CD14-positive monocyte (primary cell): ENCODE data around the gene COPB1. TPM values are rescaled to one million over a fixed set of nuclear protein-coding genes. Genes with fewer than 3 reads are reported as not detected.

Experiments used
- DNase-seq, 3 donors: peaks; one replicate each; pipeline ENCODE4 v3.0.0-alpha.2; 2011 to 2022
- H2AFZ ChIP-seq: 2 replicates; pipeline ENCODE4 v1.6.0; 2012; ENCODE audit warnings: mild to moderate bottlenecking, low read depth, low read length, inconsistent platforms; ENCODE audit not compliant: insufficient read depth, poor library complexity, severe bottlenecking
- H3K27ac ChIP-seq, 2 donors: 1 replicate in 1 of 2; 2 replicates in 1 of 2; pipeline ENCODE4 v1.5.1; 2012 to 2013; ENCODE audit warnings: low read length in 2 of 2, control low read depth in 1 of 2, inconsistent platforms in 1 of 2, low read depth in 1 of 2, mild to moderate bottlenecking in 1 of 2
- H3K27me3 ChIP-seq, 2 donors: one replicate each; pipeline versions ENCODE4 v1.6.0 to v1.6.1; 2011 to 2013; ENCODE audit warnings: low read length in 2 of 2; ENCODE audit not compliant: control insufficient read depth in 2 of 2, insufficient read depth in 2 of 2
- H3K36me3 ChIP-seq, 2 donors: replicated peaks in 1 of 2; 1 replicate in 1 of 2; 2 replicates in 1 of 2; pipeline versions ENCODE4 v1.5.1 to v1.6.1; 2012 to 2013; ENCODE audit warnings: low read length in 2 of 2, control low read depth in 1 of 2, inconsistent platforms in 1 of 2, mild to moderate bottlenecking in 1 of 2; ENCODE audit not compliant: insufficient read depth in 2 of 2, control insufficient read depth in 1 of 2
- H3K4me1 ChIP-seq, 2 donors: 1 replicate in 1 of 2; 2 replicates in 1 of 2; pipeline versions ENCODE4 v1.5.1 to v1.6.1; 2012 to 2013; ENCODE audit warnings: low read length in 2 of 2, control low read depth in 1 of 2, inconsistent platforms in 1 of 2, mild to moderate bottlenecking in 1 of 2, moderate library complexity in 1 of 2; ENCODE audit not compliant: insufficient read depth in 2 of 2, control insufficient read depth in 1 of 2
- H3K4me2 ChIP-seq: replicated peaks from 2 replicates; pipeline ENCODE3; 2012; ENCODE audit warnings: low read length, moderate library complexity, mild to moderate bottlenecking; ENCODE audit not compliant: poor library complexity, severe bottlenecking; ENCODE audit errors: extremely low read depth
- H3K4me3 ChIP-seq, 3 experiments: fragments of 200-600 bp in 1 of 3; sonication (generic) in 1 of 3; replicated peaks in 1 of 3; 1 replicate in 2 of 3; 2 replicates in 1 of 3; pipeline ENCODE4 v1.5.1; 2011 to 2013; ENCODE audit warnings: low read length in 3 of 3, mild to moderate bottlenecking in 3 of 3, control low read depth in 2 of 3, low read depth in 2 of 3, inconsistent platforms in 1 of 3, moderate library complexity in 1 of 3
- H3K79me2 ChIP-seq: 2 replicates; pipeline ENCODE4 v1.6.0; 2012; ENCODE audit warnings: mild to moderate bottlenecking, control low read depth, inconsistent platforms, low read length, moderate library complexity; ENCODE audit not compliant: insufficient read depth
- H3K9ac ChIP-seq: 2 replicates; pipeline ENCODE4 v1.6.0; 2017; ENCODE audit warnings: low read length, mild to moderate bottlenecking; ENCODE audit not compliant: insufficient read depth, poor library complexity, severe bottlenecking
- H3K9me3 ChIP-seq, 2 donors: replicated peaks in 1 of 2; 1 replicate in 1 of 2; 2 replicates in 1 of 2; pipeline versions ENCODE4 v1.5.1 to v1.6.1; 2012 to 2013; ENCODE audit warnings: low read length in 2 of 2, control low read depth in 1 of 2; ENCODE audit not compliant: control insufficient read depth in 1 of 2, insufficient read depth in 1 of 2
- H4K20me1 ChIP-seq: 2 replicates; pipeline ENCODE4 v1.6.0; 2012; ENCODE audit warnings: mild to moderate bottlenecking, low read length, control low read depth, moderate library complexity; ENCODE audit not compliant: insufficient read depth
- H3K27ac Mint-ChIP-seq, 7 donors: one replicate each; pipeline ENCODE4 v1.8.0; 2020; ENCODE audit warnings: mild to moderate bottlenecking in 7 of 7, mixed read lengths in 7 of 7, moderate library complexity in 6 of 7, inconsistent platforms in 2 of 7
- H3K27me3 Mint-ChIP-seq, 3 donors: one replicate each; pipeline ENCODE4 v1.8.0; 2021 to 2022; ENCODE audit warnings: low read depth in 3 of 3, mild to moderate bottlenecking in 3 of 3, mixed read lengths in 3 of 3, moderate library complexity in 3 of 3, inconsistent platforms in 1 of 3
- H3K36me3 Mint-ChIP-seq, 2 donors: one replicate each; pipeline ENCODE4 v1.8.0; 2020; ENCODE audit warnings: mixed read lengths in 2 of 2, inconsistent platforms in 1 of 2, mild to moderate bottlenecking in 1 of 2
- H3K4me1 Mint-ChIP-seq: one replicate; pipeline ENCODE4 v1.8.0; 2020; ENCODE audit warnings: mild to moderate bottlenecking, mixed read lengths
- H3K4me3 Mint-ChIP-seq, 2 donors: one replicate each; pipeline ENCODE4 v1.8.0; 2020; ENCODE audit warnings: mild to moderate bottlenecking in 2 of 2, mixed read lengths in 2 of 2, moderate library complexity in 1 of 2
- H3K9me3 Mint-ChIP-seq, 7 donors: one replicate each; pipeline ENCODE4 v1.8.0; 2020 to 2022; ENCODE audit warnings: mixed read lengths in 7 of 7, mild to moderate bottlenecking in 6 of 7, moderate library complexity in 6 of 7, inconsistent platforms in 2 of 7
- CTCF ChIP-seq: fragments of 200-600 bp; IDR thresholded peaks from one replicate; pipeline ENCODE4 v1.8.0; 2022; ENCODE audit warnings: antibody characterized with exemption, mild to moderate bottlenecking
- WGBS: methylation state at CpG from one replicate; pipeline ENCODE4 v1.1.5; 2013; ENCODE audit warnings: missing lambda C conversion rate; ENCODE audit not compliant: insufficient coverage; 5-methylcytosine and 5-hydroxymethylcytosine counted together
- intact Hi-C, 2 donors: fragments of 100-400 bp; cut with micrococcal nuclease; formaldehyde crosslinking; loops; one replicate each; pipeline versions ENCODE4 v1.15.0 to v1.15.1; 2023
- polyA plus RNA-seq, 3 donors: library from polyadenylated mRNA; depleted of rRNA in 1 of 3; unstranded in 2 of 3; stranded (reverse) in 1 of 3; fragments of 300-500 nt in 2 of 3; fragments of >200 nt in 1 of 3; fragmentation: Illumina TruSeq in 2 of 3; gene quantifications; 1 replicate in 2 of 3; 2 replicates in 1 of 3; pipeline ENCODE4 v1.2.3, GENCODE V29; 2012 to 2021

The COPB1 gene
- polyA plus RNA-seq, 3 donors, result 37.8 to 108 (median 87.1) TPM

DNA sequence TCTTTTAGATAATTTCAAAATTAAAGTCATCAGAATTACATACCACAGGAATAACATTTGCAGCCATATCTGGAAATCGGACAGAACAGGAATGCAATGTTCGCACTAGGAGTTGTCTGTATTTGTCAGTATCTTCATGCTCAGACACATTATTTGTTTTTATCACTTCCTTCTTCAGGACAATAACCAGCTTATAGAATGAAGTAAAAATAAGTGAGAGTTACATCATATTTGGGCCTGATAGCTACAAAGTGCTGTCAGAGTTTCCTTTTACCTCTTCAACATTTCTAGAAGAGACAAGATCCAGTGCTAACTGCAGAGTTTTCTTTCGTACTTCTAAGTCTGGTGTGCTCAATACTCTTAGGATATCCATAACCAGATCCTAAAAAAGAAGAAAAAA, 18.9 kb downstream of the COPB1 start:
- intact Hi-C loops, result no loop called here
- Histone ChIP-seq H4K20me1 (peaks cover 39% of the 10 kb centered on the region), H3K4me3 (no peak overlapping the region), H3K4me1 (no peaks in the 10 kb centered on the region), H3K79me2 (no peaks in the 10 kb centered on the region), H3K4me2 (no peak overlapping the region), H3K36me3 (peaks cover 97 to 100% of the 10 kb centered on the region in 2 donors), H3K27me3 (no peaks in the 10 kb centered on the region), H3K9ac (no peak overlapping the region), H3K27ac (no peak overlapping the region), H3K9me3 (no peaks in the 10 kb centered on the region), H2AFZ (no peak overlapping the region)
- TF ChIP-seq CTCF, result no peak
- H3K27me3 Mint-ChIP-seq, result no peaks in the 10 kb centered on the region
- no peak overlapping the region for H3K4me3 Mint-ChIP-seq
- H3K27ac Mint-ChIP-seq, result no peak overlapping the region
- no peak for DNase-seq
- no peaks in the 10 kb centered on the region for H3K9me3 Mint-ChIP-seq
- WGBS, result no CpG with 5 or more reads among the region's 3 CpGs
- peaks cover 80 to 96% of the 10 kb centered on the region in 2 donors for H3K36me3 Mint-ChIP-seq
- H3K4me1 Mint-ChIP-seq, result no peaks in the 10 kb centered on the region

DNA sequence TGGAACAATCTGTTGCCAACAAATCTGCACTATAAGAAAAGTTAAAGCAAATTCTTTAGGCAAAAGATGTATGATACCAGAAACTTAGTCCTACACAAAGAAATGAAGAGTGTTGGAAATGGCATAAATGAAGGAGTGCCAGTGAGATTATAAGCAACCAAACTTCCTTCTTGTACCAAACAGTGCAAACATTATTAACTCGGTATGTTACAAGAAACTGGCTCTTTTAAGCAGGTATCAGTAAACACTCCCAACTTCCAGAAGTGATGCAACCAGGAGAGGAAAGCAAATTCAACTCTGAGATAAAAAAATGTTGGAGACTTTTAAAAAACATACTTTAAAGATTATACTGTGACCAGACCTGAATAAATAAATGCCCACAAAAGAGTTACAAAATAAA, 28.5 kb downstream of the COPB1 start:
- no peaks in the 10 kb centered on the region for H3K9me3 ChIP-seq
- no peaks in the 10 kb centered on the region for H3K4me1 Mint-ChIP-seq
- no peaks in the 10 kb centered on the region for H3K4me1 ChIP-seq
- H3K79me2 ChIP-seq, result no peaks in the 10 kb centered on the region
- H3K27ac ChIP-seq, result no peak overlapping the region
- no peak overlapping the region for H3K9ac ChIP-seq
- no peak overlapping the region for H3K4me2 ChIP-seq
- H3K4me3 Mint-ChIP-seq, result no peak overlapping the region
- H3K27ac Mint-ChIP-seq, result no peak overlapping the region
- no peak for DNase-seq
- intact Hi-C loops, result no loop called here
- H2AFZ ChIP-seq, result no peak overlapping the region
- H3K4me3 ChIP-seq, result no peak overlapping the region
- no peaks in the 10 kb centered on the region for H3K27me3 ChIP-seq
- H4K20me1 ChIP-seq, result peaks cover 25% of the 10 kb centered on the region
- H3K36me3 ChIP-seq, result peaks cover 99% of the 10 kb centered on the region in 2 donors
- no CpG with 5 or more reads among the region's 1 CpG for WGBS
- no peaks in the 10 kb centered on the region for H3K9me3 Mint-ChIP-seq
- no peaks in the 10 kb centered on the region for H3K27me3 Mint-ChIP-seq
- peaks cover 83 to 95% of the 10 kb centered on the region in 2 donors for H3K36me3 Mint-ChIP-seq
- no peak for TF ChIP-seq CTCF
